CMK (cell line): ENCODE results near the gene DYNC1H1.
"Not testable (repeated sequence)": the region's sequence is repeated elsewhere in the genome, so short reads cannot be mapped to it uniquely, and the experiment has no call there.

Experiments
- DNase-seq: peaks from one replicate; pipeline ENCODE4 v3.0.0-alpha.2; 2010; ENCODE audit warnings: low read depth

The DYNC1H1 gene

GRCh38 chr14:102071283-102071998 lies 107.1 kb downstream of the DYNC1H1 start:
- no peak for DNase-seq

GRCh38 chr14:102074415-102074964 lies 110.1 kb downstream of the DYNC1H1 start:
- no peak for DNase-seq

- DNase-seq: no peak
Measured at GRCh38 chr14:102075155-102075554, 110.8 kb downstream of the DYNC1H1 start.

- DNase-seq: no peak
Measured at GRCh38 chr14:102077382-102077709, 113.0 kb downstream of the DYNC1H1 start.

GRCh38 chr14:102078361-102078791 lies 114.0 kb downstream of the DYNC1H1 start:
- DNase-seq: not testable (repeated sequence)

- no peak for DNase-seq
Measured at GRCh38 chr14:102078831-102079699, 114.7 kb downstream of the DYNC1H1 start.

- no peak for DNase-seq
Measured at GRCh38 chr14:102079700-102079979, 115.3 kb downstream of the DYNC1H1 start.

- DNase-seq: no peak
Measured at GRCh38 chr14:102080183-102081080, 116.1 kb downstream of the DYNC1H1 start.

GRCh38 chr14:102081231-102082080 lies 117.1 kb downstream of the DYNC1H1 start:
- no peak for DNase-seq

- not testable (repeated sequence) for DNase-seq
Measured at GRCh38 chr14:102084522-102084921, 120.1 kb downstream of the DYNC1H1 start.

- DNase-seq: no peak
Measured at GRCh38 chr14:102084931-102085330, 120.6 kb downstream of the DYNC1H1 start.

- DNase-seq: no peak
Measured at GRCh38 chr14:102085488-102085887, 121.1 kb downstream of the DYNC1H1 start.

GRCh38 chr14:102085948-102086708 lies 121.8 kb downstream of the DYNC1H1 start:
- DNase-seq: no peak

GRCh38 chr14:102086709-102086971 lies 122.3 kb downstream of the DYNC1H1 start:
- no peak for DNase-seq

GRCh38 chr14:102086972-102087761 lies 122.8 kb downstream of the DYNC1H1 start, which contains the start of gene HSP90AA1:
Gene HSP90AA1 (minus strand): TSS chr14:102087044. CDS start chr14:102086378, 666 bp downstream.
- DNase-seq: peak; percentile 78

GRCh38 chr14:102087762-102088011 lies 123.3 kb downstream of the DYNC1H1 start:
- no peak for DNase-seq

GRCh38 chr14:102088012-102088792 lies 123.8 kb downstream of the DYNC1H1 start:
- DNase-seq: peak; percentile 71

- no peak for DNase-seq
Measured at GRCh38 chr14:102089621-102090343, 125.4 kb downstream of the DYNC1H1 start.

- no peak for DNase-seq
Measured at GRCh38 chr14:102090713-102091112, 126.3 kb downstream of the DYNC1H1 start.
